ENCODE measurements around the gene CPA4.

The CPA4 gene

DNA sequence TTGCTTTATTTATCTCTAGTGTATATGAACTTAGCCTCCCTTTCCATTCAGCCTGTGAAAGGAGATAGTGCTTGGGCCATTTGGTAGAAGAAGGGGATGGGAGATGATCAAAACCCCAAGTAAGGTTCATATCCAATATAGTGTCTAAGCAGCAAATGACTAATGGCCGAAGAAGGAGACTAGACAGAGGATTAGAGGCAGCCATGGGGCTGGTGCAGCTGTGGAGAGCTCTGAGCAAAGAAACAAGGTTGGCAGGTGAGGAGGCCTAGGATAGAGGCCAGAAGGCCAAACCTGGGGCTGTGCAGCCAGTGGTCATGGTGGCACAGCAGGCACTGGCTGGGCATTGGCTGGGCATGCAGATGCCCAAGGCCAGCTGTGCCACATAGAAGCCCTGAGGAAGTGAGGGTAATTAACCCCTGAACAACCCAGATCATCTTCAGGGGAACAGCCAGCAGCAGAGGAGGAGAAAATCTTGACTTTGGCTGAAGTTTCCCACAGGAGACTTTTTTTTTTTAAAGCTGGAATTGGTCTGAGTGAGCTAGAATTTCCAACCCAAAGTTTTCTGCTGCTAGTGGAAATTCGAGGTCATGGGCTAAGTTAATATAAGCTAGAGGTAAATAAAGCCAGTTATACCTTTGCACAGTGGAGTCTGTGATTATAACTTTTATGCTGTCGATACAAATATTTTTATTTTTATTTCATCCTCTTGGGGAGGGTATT lies 77.0 kb downstream of the CPA4 start:
- Histone ChIP-seq H3K79me2 (ENCODE audit: control insufficient read depth, low read length) (no peaks in the 10 kb centered on the region), H3K36me3 (ENCODE audit: control insufficient read depth, low read length) (no peaks in the 10 kb centered on the region), H3K9me3 (ENCODE audit: control insufficient read depth, insufficient read depth, low read length) (no peaks in the 10 kb centered on the region), H3K27me3 (ENCODE audit: control insufficient read depth, low read length) (no peaks in the 10 kb centered on the region), H3K27ac (ENCODE audit: low read depth, low read length) (no peak overlapping the region), H3K9me2 (replicated peaks; ENCODE audit: control insufficient read depth, low read length) (no peaks in the 10 kb centered on the region), H3K4me1 (ENCODE audit: control insufficient read depth, low read length) (no peaks in the 10 kb centered on the region), H4K20me1 (ENCODE audit: control insufficient read depth, insufficient read depth, low read depth, low read length) (no peaks in the 10 kb centered on the region), H3K4me2 (ENCODE audit: low read length) (no peak overlapping the region), H3F3A (ENCODE audit: control insufficient read depth, insufficient read depth) (no peaks in the 10 kb centered on the region), H3K4me3 (ENCODE audit: low read length) (no peak overlapping the region)
- TF ChIP-seq EZH2phosphoT487 (IDR thresholded peaks at IDR 0.05; ENCODE audit: borderline replicate concordance, low read length), result no peak
- TF ChIP-seq, protein P1, sequence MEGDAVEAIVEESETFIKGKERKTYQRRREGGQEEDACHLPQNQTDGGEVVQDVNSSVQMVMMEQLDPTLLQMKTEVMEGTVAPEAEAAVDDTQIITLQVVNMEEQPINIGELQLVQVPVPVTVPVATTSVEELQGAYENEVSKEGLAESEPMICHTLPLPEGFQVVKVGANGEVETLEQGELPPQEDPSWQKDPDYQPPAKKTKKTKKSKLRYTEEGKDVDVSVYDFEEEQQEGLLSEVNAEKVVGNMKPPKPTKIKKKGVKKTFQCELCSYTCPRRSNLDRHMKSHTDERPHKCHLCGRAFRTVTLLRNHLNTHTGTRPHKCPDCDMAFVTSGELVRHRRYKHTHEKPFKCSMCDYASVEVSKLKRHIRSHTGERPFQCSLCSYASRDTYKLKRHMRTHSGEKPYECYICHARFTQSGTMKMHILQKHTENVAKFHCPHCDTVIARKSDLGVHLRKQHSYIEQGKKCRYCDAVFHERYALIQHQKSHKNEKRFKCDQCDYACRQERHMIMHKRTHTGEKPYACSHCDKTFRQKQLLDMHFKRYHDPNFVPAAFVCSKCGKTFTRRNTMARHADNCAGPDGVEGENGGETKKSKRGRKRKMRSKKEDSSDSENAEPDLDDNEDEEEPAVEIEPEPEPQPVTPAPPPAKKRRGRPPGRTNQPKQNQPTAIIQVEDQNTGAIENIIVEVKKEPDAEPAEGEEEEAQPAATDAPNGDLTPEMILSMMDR (IDR thresholded peaks at IDR 0.05; ENCODE audit: low read depth, low read length, poor library complexity, severe bottlenecking), result no peak

DNA sequence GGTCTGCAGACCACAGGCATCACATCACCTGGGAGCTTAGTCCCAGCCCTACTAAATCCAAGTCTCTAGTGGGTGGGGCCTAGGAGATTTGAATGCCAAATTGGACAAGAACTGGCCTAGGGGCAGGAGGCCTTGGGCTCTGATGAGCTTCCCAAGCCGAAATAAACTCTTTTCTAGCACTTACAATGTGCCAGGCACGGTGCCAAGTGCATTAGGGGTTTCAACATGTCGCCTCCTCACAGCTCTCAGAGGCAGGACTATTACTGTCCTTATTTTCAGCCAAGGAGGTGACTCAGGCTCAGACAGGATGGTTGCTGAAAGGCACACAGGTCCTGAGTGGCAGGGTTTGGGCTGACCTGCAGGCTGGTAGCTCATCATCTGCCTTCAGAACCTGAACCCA lies 78.1 kb downstream of the CPA4 start:
- TF ChIP-seq, protein P1 (IDR thresholded peaks at IDR 0.05; ENCODE audit: low read depth, low read length, poor library complexity, severe bottlenecking), result no peak
- TF ChIP-seq EZH2phosphoT487 (IDR thresholded peaks at IDR 0.05; ENCODE audit: borderline replicate concordance, low read length), result no peak
- H3K79me2 ChIP-seq (ENCODE audit: control insufficient read depth, low read length), result no peaks in the 10 kb centered on the region
- no peaks in the 10 kb centered on the region for H3K4me1 ChIP-seq (ENCODE audit: control insufficient read depth, low read length)
- H3K36me3 ChIP-seq (ENCODE audit: control insufficient read depth, low read length), result no peaks in the 10 kb centered on the region
- H3K27ac ChIP-seq (ENCODE audit: low read depth, low read length), result no peak overlapping the region
- no peaks in the 10 kb centered on the region for H3K27me3 ChIP-seq (ENCODE audit: control insufficient read depth, low read length)
- H3F3A ChIP-seq (ENCODE audit: control insufficient read depth, insufficient read depth), result no peaks in the 10 kb centered on the region
- no peaks in the 10 kb centered on the region for H4K20me1 ChIP-seq (ENCODE audit: control insufficient read depth, insufficient read depth, low read depth, low read length)
- H3K9me3 ChIP-seq (ENCODE audit: control insufficient read depth, insufficient read depth, low read length), result peaks cover 3% of the 10 kb centered on the region; the same call in 1 of the 2 replicates
- H3K9me2 ChIP-seq (replicated peaks; ENCODE audit: control insufficient read depth, low read length), result no peaks in the 10 kb centered on the region
- no peak overlapping the region for H3K4me2 ChIP-seq (ENCODE audit: low read length)
- no peak overlapping the region for H3K4me3 ChIP-seq (ENCODE audit: low read length)

DNA sequence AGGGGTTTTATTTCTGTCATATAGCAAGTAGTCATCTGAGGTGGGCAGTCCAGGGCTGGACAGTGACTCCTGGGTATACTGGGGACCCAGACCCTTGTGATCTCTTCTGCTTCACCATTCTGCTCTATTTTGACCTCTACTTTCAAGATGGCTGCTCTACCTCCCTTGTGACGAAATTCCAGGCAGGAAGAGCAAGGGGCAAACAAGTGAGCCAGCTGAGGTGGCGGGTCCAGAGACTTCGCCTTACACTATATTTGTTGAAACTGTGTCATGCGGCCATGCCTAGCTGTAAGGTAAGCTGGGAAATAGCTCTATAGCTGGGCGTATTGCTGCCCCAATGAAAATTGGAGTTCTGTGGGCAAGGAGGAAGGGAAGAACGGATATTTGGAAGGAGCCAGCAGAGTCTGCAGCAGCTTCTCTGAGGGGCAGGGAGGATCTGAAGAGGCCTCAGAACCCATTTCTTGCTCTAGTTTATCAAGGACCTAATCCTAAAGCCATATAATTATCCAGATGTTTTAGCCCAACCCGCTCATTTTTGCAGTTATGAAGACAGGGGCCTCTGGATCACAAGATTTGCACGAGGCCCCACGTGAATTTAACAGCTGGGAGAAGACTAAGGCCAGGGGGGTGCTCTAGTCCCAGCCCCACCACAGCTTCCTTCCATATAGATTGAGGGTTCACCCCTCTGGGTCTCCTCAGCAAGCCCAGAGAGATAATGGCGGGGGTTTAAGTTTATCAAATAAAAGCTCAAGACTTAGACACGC lies 79.6 kb downstream of the CPA4 start:
- H3K27ac ChIP-seq (ENCODE audit: low read depth, low read length), result no peak overlapping the region
- no peaks in the 10 kb centered on the region for H3K9me2 ChIP-seq (replicated peaks; ENCODE audit: control insufficient read depth, low read length)
- no peaks in the 10 kb centered on the region for H3F3A ChIP-seq (ENCODE audit: control insufficient read depth, insufficient read depth)
- H3K4me3 ChIP-seq (ENCODE audit: low read length), result no peak overlapping the region
- no peaks in the 10 kb centered on the region for H4K20me1 ChIP-seq (ENCODE audit: control insufficient read depth, insufficient read depth, low read depth, low read length)
- H3K4me1 ChIP-seq (ENCODE audit: control insufficient read depth, low read length), result no peaks in the 10 kb centered on the region
- TF ChIP-seq EZH2phosphoT487 (IDR thresholded peaks at IDR 0.05; ENCODE audit: borderline replicate concordance, low read length), result no peak
- TF ChIP-seq, protein P1 (IDR thresholded peaks at IDR 0.05; ENCODE audit: low read depth, low read length, poor library complexity, severe bottlenecking), result no peak
- no peaks in the 10 kb centered on the region for H3K27me3 ChIP-seq (ENCODE audit: control insufficient read depth, low read length)
- peaks cover 11% of the 10 kb centered on the region; the same call in 1 of the 2 replicates for H3K9me3 ChIP-seq (ENCODE audit: control insufficient read depth, insufficient read depth, low read length)
- H3K36me3 ChIP-seq (ENCODE audit: control insufficient read depth, low read length), result no peaks in the 10 kb centered on the region
- no peaks in the 10 kb centered on the region for H3K79me2 ChIP-seq (ENCODE audit: control insufficient read depth, low read length)
- no peak overlapping the region for H3K4me2 ChIP-seq (ENCODE audit: low read length)
